Activated naive CD8-positive, alpha-beta T cell treated with anti-CD3 and anti-CD28 coated beads, Interleukin-2, amount 50 U/mL, for 24 hours (primary cell): Measurements from ENCODE around the gene ELP1.
"Not testable (repeated sequence)": the region's sequence is repeated elsewhere in the genome, so short reads cannot be mapped to it uniquely, and the experiment has no call there.

ENCODE experiments used
- ATAC-seq: fragments of 150-1000 bp; cut with Tn5 transposase; one replicate; pipeline ENCODE4 v1.10.0; 2021
- DNase-seq: peaks from one replicate; pipeline ENCODE4 v3.0.0; 2021
- H3K27ac Mint-ChIP-seq: one replicate; pipeline ENCODE4 v1.8.0; 2021; ENCODE audit warnings: mild to moderate bottlenecking, mixed read lengths
- H3K27me3 Mint-ChIP-seq: one replicate; pipeline ENCODE4 v1.8.0; 2021; ENCODE audit warnings: mixed read lengths
- H3K36me3 Mint-ChIP-seq: one replicate; pipeline ENCODE4 v1.8.0; 2021; ENCODE audit warnings: low read depth, mixed read lengths
- H3K4me1 Mint-ChIP-seq: one replicate; pipeline ENCODE4 v1.8.0; 2021; ENCODE audit warnings: mixed read lengths
- H3K4me3 Mint-ChIP-seq: one replicate; pipeline ENCODE4 v1.8.0; 2021; ENCODE audit warnings: mild to moderate bottlenecking, moderate library complexity, mixed read lengths
- H3K9me3 Mint-ChIP-seq: one replicate; pipeline ENCODE4 v1.8.0; 2021; ENCODE audit warnings: mixed read lengths

ELP1 gene

GRCh38 chr9:108950168-108950567 is 16.2 kb upstream of the ELP1 start:
- DNase-seq (no peak), ATAC-seq (no peak)
- Mint-ChIP-seq H3K27ac (no peak overlapping the region), H3K4me1 (no peaks in the 10 kb centered on the region), H3K9me3 (no peaks in the 10 kb centered on the region), H3K36me3 (no peaks in the 10 kb centered on the region), H3K27me3 (no peaks in the 10 kb centered on the region), H3K4me3 (no peak overlapping the region)

- peak overlapping the region; percentile 20 for H3K27ac Mint-ChIP-seq
- H3K4me3 Mint-ChIP-seq = no peak overlapping the region
- H3K36me3 Mint-ChIP-seq = peaks cover 5% of the 10 kb centered on the region
- ATAC-seq (no peak), DNase-seq (no peak)
- no peaks in the 10 kb centered on the region for H3K27me3 Mint-ChIP-seq
- H3K9me3 Mint-ChIP-seq = no peaks in the 10 kb centered on the region
- peaks cover 5% of the 10 kb centered on the region for H3K4me1 Mint-ChIP-seq
These were observed 6.1 kb upstream of the ELP1 start for GRCh38 chr9:108939975-108940374.

- DNase-seq = no peak
- no peak overlapping the region for H3K27ac Mint-ChIP-seq
- H3K36me3 Mint-ChIP-seq = peaks cover 10% of the 10 kb centered on the region
- H3K9me3 Mint-ChIP-seq = no peaks in the 10 kb centered on the region
- H3K4me1 Mint-ChIP-seq = peaks cover 17% of the 10 kb centered on the region
- no peak for ATAC-seq
- H3K27me3 Mint-ChIP-seq = no peaks in the 10 kb centered on the region
- H3K4me3 Mint-ChIP-seq = no peak overlapping the region
These were observed 3.8 kb upstream of the ELP1 start for GRCh38 chr9:108937561-108938305.

- H3K36me3 Mint-ChIP-seq = peaks cover 12% of the 10 kb centered on the region
- H3K4me3 Mint-ChIP-seq = peak within 1 kb of the TSS; percentile 99
- ATAC-seq = peak; percentile 82
- peaks cover 29% of the 10 kb centered on the region for H3K4me1 Mint-ChIP-seq
- H3K27ac Mint-ChIP-seq = peak within 1 kb of the TSS; percentile 98
- DNase-seq = peak; percentile 81
- H3K9me3 Mint-ChIP-seq = no peaks in the 10 kb centered on the region
- H3K27me3 Mint-ChIP-seq = no peaks in the 10 kb centered on the region
These were observed 484 bp upstream of the ELP1 start, which contains the start of gene ABITRAM for GRCh38 chr9:108934323-108934893. Gene ABITRAM, plus strand, starts transcription at chr9:108934400. Its CDS starts 87 bp downstream, at chr9:108934487.

GRCh38 chr9:108933231-108933717 is 650 bp downstream of the ELP1 start:
- Mint-ChIP-seq H3K9me3 (no peaks in the 10 kb centered on the region), H3K4me3 (peak overlapping the region; percentile 99), H3K36me3 (peaks cover 19% of the 10 kb centered on the region), H3K27me3 (no peaks in the 10 kb centered on the region), H3K27ac (peak overlapping the region; percentile 98), H3K4me1 (peaks cover 29% of the 10 kb centered on the region)
- DNase-seq (no peak), ATAC-seq (no peak)

GRCh38 chr9:108928386-108928785 is 5.5 kb downstream of the ELP1 start:
- no peak overlapping the region for H3K27ac Mint-ChIP-seq
- no peak for DNase-seq
- H3K4me1 Mint-ChIP-seq = peaks cover 18% of the 10 kb centered on the region
- no peak overlapping the region for H3K4me3 Mint-ChIP-seq
- ATAC-seq = no peak
- H3K9me3 Mint-ChIP-seq = no peaks in the 10 kb centered on the region
- peaks cover 50% of the 10 kb centered on the region for H3K36me3 Mint-ChIP-seq
- H3K27me3 Mint-ChIP-seq = no peaks in the 10 kb centered on the region

- no peak overlapping the region for H3K27ac Mint-ChIP-seq
- no peak for ATAC-seq
- H3K27me3 Mint-ChIP-seq = no peaks in the 10 kb centered on the region
- H3K4me3 Mint-ChIP-seq = no peak overlapping the region
- H3K9me3 Mint-ChIP-seq = no peaks in the 10 kb centered on the region
- no peaks in the 10 kb centered on the region for H3K4me1 Mint-ChIP-seq
- DNase-seq = no peak
- peaks cover 56% of the 10 kb centered on the region for H3K36me3 Mint-ChIP-seq
These were observed 9.5 kb downstream of the ELP1 start for GRCh38 chr9:108924466-108924865.

- Mint-ChIP-seq H3K27me3 (no peaks in the 10 kb centered on the region), H3K36me3 (peaks cover 53% of the 10 kb centered on the region), H3K27ac (no peak overlapping the region), H3K4me3 (no peak overlapping the region), H3K9me3 (no peaks in the 10 kb centered on the region), H3K4me1 (no peaks in the 10 kb centered on the region)
- ATAC-seq = no peak
- DNase-seq = no peak
These were observed 12.7 kb downstream of the ELP1 start for GRCh38 chr9:108921200-108921599.

GRCh38 chr9:108920401-108920800 is 13.5 kb downstream of the ELP1 start:
- not testable (repeated sequence) for H3K27me3 Mint-ChIP-seq, H3K4me3 Mint-ChIP-seq, H3K27ac Mint-ChIP-seq, H3K4me1 Mint-ChIP-seq, ATAC-seq, DNase-seq, H3K9me3 Mint-ChIP-seq
- peaks cover 53% of the 10 kb centered on the region for H3K36me3 Mint-ChIP-seq

GRCh38 chr9:108919517-108919916 is 14.4 kb downstream of the ELP1 start:
- DNase-seq (no peak), ATAC-seq (no peak)
- H3K4me1 Mint-ChIP-seq = no peaks in the 10 kb centered on the region
- no peak overlapping the region for H3K27ac Mint-ChIP-seq
- H3K27me3 Mint-ChIP-seq = no peaks in the 10 kb centered on the region
- H3K4me3 Mint-ChIP-seq = no peak overlapping the region
- H3K9me3 Mint-ChIP-seq = no peaks in the 10 kb centered on the region
- peaks cover 46% of the 10 kb centered on the region for H3K36me3 Mint-ChIP-seq

- no peak for DNase-seq
- peaks cover 50% of the 10 kb centered on the region for H3K36me3 Mint-ChIP-seq
- H3K4me3 Mint-ChIP-seq = no peak overlapping the region
- peaks cover 8% of the 10 kb centered on the region for H3K4me1 Mint-ChIP-seq
- ATAC-seq = no peak
- H3K9me3 Mint-ChIP-seq = no peaks in the 10 kb centered on the region
- no peak overlapping the region for H3K27ac Mint-ChIP-seq
- H3K27me3 Mint-ChIP-seq = no peaks in the 10 kb centered on the region
These were observed 20.5 kb downstream of the ELP1 start for GRCh38 chr9:108913391-108913790.

GRCh38 chr9:108911820-108912219 is 22.1 kb downstream of the ELP1 start:
- Mint-ChIP-seq H3K4me1 (peaks cover 8% of the 10 kb centered on the region), H3K36me3 (peaks cover 53% of the 10 kb centered on the region), H3K27ac (peak overlapping the region; percentile 15), H3K9me3 (no peaks in the 10 kb centered on the region), H3K27me3 (no peaks in the 10 kb centered on the region), H3K4me3 (no peak overlapping the region)
- DNase-seq = no peak
- no peak for ATAC-seq

GRCh38 chr9:108910914-108911313 is 23.0 kb downstream of the ELP1 start:
- Mint-ChIP-seq H3K27ac (no peak overlapping the region), H3K9me3 (no peaks in the 10 kb centered on the region), H3K36me3 (peaks cover 55% of the 10 kb centered on the region), H3K4me1 (peaks cover 8% of the 10 kb centered on the region), H3K4me3 (no peak overlapping the region), H3K27me3 (no peaks in the 10 kb centered on the region)
- DNase-seq (no peak), ATAC-seq (no peak)

GRCh38 chr9:108910402-108910801 is 23.5 kb downstream of the ELP1 start:
- no peak overlapping the region for H3K27ac Mint-ChIP-seq
- H3K4me3 Mint-ChIP-seq = no peak overlapping the region

GRCh38 chr9:108905494-108905893 is 28.4 kb downstream of the ELP1 start:
- H3K27ac Mint-ChIP-seq = no peak overlapping the region
- H3K9me3 Mint-ChIP-seq = no peaks in the 10 kb centered on the region
- no peaks in the 10 kb centered on the region for H3K27me3 Mint-ChIP-seq
- H3K4me3 Mint-ChIP-seq = no peak overlapping the region
- H3K36me3 Mint-ChIP-seq = peaks cover 57% of the 10 kb centered on the region
- no peak for ATAC-seq
- H3K4me1 Mint-ChIP-seq = no peaks in the 10 kb centered on the region
- DNase-seq = no peak

More at GRCh38 chr9:108910402-108910801, 23.5 kb downstream of the ELP1 start:
- DNase-seq (no peak), ATAC-seq (no peak)
- Mint-ChIP-seq H3K27me3 (no peaks in the 10 kb centered on the region), H3K36me3 (peaks cover 53% of the 10 kb centered on the region), H3K9me3 (no peaks in the 10 kb centered on the region), H3K4me1 (peaks cover 8% of the 10 kb centered on the region)
